Fibroblast of skin of right biceps (primary cell): ENCODE results near the gene AMOTL2.

Experiments
- DNase-seq: peaks from one replicate; pipeline ENCODE4 v3.0.0-alpha.2; 2013

AMOTL2 gene

DNA sequence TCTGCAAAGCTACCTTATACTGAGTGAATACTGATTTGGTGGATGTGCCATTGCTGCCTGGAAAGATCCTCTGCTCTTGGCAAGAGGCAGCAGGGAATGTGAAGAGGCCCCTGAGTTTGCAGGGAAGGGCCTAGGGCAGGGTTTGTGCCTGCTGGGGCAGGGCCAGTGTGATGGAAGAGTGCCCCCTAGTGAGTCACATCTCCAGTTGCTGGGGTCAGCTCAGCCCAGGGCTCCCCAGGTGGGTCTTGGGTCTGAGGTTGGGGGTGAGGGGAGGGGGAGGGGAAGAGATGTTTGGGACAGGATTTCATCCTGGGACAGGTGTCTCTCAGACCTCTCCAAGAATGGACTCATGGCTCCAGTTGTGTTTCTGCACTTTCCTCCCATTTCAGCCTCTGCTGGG, 4.1 kb upstream of the AMOTL2 start:
- DNase-seq: peak; percentile 25

DNA sequence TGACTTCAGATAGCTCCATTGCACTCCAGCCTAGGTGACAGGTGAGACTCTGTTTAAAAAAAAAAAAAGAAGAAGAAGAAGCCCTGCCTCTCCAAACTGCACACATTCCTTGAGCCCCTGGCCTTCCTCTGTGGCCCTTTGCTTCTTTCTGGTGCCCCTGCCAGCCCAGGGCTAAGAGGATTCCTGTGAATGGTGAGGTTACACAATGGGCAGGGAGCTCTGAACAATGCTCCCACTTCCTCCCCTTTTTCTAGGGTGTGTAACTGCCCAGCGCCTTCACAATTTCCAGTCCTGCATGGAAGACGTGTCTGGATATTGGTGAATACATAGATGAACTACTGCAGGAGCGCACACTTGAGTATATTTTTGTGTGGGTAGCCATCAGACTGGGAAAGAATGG, 3.6 kb upstream of the AMOTL2 start:
- DNase-seq: no peak

GRCh38 chr3:134376786-134377426, 2.7 kb upstream of the AMOTL2 start:
- DNase-seq: no peak

- DNase-seq: no peak
These were observed 2.1 kb upstream of the AMOTL2 start for GRCh38 chr3:134376385-134376765.

DNA sequence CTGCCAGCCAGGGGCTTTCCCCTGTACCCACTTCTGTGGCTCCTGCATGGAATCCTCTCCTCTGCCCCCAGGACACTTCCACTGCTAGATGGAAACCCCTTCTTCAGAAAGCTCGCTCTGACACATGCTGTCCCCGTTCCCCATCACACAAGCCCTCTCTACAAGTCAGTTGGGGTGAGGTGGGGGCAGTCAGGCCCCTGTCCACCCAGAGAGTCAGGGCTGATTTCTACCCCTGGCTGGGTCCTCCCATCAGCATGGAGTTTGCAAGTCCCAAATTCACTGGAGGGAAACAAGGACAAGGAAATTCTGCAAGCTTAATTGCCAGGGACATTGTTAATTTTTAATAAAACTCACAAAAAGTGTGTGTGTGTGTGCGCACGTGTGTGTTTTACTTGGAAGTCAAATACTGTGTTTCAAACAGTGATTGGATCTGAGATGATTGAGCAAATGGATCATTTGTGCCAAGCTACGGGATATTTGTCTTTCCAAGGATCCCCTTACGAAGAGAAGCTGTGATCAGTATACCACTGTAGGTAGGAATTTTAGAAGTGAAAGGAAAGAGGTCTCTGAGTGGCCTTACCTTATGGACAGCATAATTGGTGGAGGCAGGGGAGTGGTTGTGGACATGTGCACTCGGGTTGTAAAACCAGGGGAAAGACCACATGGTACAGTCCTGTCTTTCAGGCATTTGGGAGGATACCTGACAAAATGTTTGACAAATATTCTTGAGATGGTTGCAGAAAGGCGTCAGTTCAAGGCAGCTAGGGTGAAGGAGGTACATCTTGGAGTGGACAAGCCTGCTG, 1.5 kb upstream of the AMOTL2 start:
- DNase-seq: no peak

GRCh38 chr3:134374791-134375581, 739 bp upstream of the AMOTL2 start:
- no peak for DNase-seq

- DNase-seq: peak; percentile 95
These were observed 759 bp downstream of the AMOTL2 start for GRCh38 chr3:134373271-134374104.

- DNase-seq: peak; percentile 44
These were observed 1.6 kb downstream of the AMOTL2 start for GRCh38 chr3:134372396-134373270.

GRCh38 chr3:134371542-134372324, 2.5 kb downstream of the AMOTL2 start:
- peak; percentile 69 for DNase-seq

GRCh38 chr3:134370611-134371531, 3.4 kb downstream of the AMOTL2 start:
- peak; percentile 28 for DNase-seq

GRCh38 chr3:134369861-134370596, 4.2 kb downstream of the AMOTL2 start:
- DNase-seq: peak; percentile 14

- peak; percentile 84 for DNase-seq
These were observed 5.0 kb downstream of the AMOTL2 start for GRCh38 chr3:134369231-134369741.

DNA sequence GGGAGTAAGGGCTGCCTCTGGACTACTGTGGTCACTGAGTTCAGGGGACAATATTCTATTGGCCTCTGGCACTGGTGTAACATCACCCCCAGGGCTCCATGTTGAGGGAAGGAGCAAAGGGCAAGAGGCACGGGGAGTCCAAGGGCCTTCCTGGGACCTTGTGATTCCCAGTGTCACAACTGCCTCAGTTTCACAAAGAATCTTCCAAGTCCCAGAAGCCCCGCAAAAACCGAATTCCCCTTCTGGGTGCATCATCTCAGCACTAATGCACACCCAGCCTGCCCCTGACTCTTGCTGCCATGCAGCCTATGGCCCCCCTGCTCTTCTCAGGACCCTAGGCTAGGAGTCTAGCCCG, 5.5 kb downstream of the AMOTL2 start:
- DNase-seq: peak; percentile 4

DNA sequence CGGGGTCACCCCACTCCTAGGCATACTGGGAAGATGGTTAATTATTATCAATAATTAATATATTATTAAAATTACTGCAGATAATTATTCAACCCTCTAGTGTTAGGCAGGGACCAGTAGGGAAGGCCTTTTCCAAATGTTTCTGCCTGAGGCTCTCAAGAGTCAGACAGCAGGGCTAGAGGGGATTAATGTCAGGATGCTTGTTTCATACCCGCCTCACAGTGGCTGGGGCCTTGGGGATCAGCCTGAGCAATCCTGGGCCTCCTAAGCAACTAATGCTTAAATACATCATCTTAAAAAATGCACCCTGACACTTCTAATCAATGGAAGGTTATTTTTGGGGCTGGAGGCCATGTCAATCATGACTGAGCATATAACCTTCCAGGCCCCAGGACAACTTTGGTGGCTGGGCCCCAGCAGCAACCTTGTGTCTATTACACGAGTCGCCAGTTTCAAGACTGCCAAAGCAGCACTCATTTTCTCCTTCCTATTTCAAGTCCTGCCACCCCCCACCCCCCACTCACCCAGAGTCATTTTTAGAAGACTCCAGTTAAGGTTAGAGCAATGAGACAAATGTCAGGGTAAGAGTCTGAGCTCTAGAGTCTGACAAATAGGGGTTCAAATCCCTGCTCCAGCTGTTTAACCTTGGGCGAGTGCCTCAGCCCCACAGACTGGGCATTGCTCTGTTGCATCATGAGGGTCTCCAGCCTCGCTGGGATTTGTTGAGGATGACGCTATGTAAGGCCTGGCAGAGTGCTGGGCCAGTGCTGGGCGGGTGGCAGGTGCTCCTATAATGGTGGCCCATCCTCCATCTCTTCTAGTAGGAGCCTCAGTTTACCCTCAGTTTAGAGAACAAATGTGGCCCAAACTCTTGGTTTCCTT, 6.1 kb downstream of the AMOTL2 start:
- DNase-seq: peak; percentile 43

DNA sequence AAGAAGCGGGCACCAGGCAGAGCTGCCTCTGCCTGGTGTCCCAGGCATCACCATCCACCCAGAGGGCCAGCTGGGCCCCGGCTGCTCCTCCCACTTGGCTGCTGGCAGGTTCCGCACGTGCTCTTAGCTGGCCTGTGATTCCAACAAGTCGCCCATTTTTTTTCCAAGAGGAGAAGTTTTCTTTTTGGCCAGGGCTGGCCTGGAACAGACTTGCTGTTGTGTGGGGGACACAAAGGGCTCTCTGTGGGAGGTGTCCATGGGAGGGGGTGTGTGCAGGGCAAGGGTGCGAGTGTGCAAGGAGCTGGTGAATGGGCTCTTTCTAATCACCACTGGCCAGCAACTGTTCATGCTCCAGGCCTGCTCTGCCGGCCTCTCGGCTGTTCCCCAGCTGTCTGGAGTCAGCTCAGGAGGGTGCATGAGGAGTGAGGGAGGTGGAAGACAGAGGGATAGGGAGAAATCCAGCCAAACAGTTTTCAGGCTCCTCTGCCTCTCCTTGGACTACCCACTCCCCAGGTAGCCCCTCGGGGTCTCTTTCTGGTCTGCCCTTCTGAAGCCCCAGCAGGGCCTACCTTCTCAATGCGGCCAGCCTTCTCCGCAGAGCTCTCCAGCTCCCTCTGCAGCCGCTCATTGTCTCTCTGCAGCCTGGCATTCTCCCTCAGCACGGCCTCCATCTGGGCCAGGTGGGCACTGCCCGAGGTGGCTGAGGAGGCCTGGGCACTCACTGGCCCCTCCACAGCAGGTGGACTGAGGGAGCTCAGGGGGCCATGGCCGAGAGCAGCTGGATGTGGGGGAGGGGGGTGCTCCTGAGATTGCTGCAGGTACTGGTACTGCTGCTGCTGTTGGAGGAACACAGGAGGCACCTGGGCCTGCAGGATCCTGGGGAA, 7.1 kb downstream of the AMOTL2 start:
- DNase-seq: peak; percentile 34

DNA sequence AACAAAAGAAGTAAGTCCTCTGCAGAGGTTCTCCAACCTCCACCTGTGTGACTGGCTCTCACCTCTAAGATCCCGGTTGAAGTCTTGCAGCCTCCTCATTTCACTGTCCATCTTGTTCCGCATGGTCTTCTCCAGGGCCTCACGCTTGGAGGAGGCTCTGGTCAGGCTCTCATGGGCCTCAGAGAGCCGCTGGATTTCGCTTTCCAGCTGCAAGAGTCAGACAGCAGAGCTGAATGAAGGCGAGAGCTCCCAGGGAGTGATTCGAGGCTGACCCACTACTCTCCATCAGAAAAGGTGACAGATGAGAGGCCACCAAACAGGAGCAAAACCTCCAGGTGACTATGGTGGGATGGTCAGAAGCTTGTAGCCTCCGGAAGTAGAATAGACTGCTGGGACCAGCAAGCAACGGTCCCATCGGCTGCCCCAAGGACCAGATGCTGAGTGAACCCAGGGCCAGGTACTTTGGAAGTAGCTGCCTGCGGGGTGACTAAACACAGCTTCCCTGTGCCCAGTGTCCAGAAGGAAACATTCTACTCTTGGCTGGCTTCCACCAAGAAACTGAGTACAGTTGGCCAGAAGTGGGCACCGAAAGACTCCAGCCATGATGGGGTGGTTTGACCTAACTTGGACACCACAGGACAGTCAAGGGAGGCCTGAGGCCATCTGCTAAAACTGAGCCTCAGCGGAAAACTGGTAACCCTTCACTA, 7.9 kb downstream of the AMOTL2 start:
- DNase-seq: peak; percentile 18
